CD4-positive, alpha-beta T cell treated with Interferon alpha-2 for 1 hour (primary cell): Measurements from ENCODE around the gene DLL4.

Experiments
- DNase-seq, 2 donors: peaks; one replicate each; pipeline ENCODE4 v3.0.0-alpha.2; 2020 to 2022

Gene DLL4

DNA sequence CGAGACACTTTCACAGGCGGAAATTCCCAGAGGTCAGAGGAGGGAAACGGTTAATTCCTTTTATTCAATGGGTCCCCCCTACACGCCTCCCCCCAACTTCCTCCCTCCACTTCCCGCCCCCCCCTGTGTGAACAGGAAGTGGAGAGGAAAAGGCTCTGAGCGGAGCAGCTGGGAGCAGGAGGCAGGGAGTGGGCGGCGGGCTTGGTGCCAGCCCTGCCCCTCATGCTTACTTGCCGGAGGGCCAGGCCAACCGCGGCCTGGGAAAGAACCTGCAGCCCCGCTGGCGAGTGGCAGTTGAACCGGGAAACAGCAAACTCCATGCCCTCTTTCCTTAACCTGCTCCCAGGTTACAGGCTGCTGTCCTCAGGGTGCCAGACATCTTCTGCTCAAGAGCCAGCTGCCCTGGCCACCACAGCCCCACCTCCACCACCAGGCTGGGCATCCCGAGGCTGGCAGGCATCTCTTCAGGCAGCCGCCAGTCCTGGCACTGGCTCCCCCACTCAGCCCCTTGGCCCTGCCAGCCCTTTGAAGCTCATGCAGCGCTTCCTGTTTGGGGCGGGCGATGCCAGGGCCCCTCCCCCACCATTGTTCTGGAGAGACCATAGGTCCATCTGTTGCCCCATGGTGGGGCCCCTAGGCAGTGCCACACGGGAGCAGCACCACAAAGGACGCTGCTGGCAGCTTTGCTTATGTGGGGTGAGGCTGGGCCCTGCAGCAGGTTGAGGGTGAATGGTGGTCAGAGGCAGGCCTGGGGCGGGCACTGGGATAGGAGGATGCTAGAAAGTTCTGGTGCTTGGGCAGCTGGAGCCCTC lies 21.9 kb upstream of the DLL4 start:
- peak; percentile 65 to 72 for DNase-seq

DNA sequence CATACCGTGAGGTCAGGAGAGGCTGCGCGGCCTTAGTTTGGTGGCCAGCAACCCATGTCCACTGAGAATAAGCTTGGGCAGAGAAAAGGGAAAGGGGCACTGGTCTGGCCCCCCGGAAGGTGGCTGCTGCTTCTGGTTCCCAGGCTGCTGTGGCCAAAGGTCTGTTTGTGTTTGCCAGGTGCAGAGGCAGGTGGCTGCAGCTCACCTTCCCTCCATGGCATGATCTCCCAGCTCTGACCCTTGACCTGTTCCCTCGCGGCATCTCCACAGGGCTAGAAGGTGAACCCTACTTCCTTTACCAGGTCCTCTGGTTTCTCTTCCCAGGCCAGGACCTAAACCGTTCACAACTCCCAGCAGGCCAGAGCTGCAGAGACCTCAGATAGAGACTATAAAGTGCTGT lies 21.0 kb upstream of the DLL4 start:
- no peak for DNase-seq

DNA sequence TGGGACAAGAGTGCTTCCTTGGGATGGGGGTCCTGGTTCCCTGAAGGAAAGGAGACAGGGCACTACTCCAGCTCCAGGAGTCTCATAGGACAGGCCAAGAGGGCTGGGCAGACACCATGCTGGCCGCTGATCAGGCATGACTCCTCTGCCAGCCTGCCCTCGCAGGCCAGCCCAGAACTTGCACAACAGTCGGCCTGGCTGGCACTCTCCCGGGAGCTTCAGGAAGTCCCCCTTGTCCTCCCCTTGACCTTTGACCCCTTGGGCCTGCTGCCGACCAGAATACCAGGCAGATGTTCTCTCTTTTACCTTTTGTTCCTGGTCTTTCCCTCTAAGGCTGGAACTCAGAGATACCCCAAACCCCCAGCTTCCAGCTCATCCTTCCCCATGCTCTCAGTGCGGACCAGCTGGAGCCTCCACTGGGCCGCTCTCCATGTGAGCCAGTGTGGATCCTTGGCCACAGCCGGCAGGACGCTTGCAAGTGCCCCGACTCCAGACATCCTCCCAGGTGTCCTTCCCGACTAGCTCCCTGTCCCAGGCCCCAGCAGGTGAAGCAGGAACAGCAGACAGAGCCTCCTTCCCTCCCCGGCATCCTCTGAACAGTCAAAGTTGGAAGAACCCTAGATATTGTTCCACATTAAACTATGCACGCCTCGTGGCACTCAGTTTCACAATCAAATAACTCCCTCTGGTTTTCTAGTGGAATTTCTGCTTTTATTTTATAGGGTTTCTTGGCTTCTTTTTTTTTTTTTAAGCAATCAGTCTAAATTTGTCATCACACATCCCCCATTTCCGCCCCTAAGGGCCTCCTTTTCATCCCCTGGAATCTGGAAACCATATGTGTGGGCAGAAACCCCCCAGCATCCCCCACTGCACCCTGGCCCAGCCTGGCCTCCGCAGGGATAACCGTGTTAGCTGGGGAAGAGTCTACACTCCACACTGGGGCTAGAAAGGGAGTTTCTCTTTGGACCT lies 19.2 kb upstream of the DLL4 start:
- no peak for DNase-seq

DNA sequence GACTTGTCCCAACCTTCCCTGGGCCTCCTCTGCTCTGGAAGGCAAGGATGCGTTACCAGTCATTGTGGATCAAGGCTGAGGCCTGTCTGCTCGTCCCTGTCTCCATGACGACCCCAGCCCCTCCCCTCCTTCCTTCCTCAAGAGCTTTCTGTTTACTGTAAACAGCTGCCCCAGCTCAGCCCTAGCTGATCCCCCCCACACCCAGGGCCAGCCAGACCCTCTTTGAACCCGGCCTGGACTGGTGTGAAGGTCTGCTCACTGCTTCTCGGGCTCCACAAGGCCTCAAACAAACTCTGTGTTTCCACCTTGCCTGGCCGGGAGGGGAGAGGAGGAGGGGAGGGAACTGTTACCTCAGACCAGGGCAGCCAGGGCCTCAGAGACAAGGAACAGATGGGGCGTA lies 18.0 kb upstream of the DLL4 start:
- no peak for DNase-seq

DNA sequence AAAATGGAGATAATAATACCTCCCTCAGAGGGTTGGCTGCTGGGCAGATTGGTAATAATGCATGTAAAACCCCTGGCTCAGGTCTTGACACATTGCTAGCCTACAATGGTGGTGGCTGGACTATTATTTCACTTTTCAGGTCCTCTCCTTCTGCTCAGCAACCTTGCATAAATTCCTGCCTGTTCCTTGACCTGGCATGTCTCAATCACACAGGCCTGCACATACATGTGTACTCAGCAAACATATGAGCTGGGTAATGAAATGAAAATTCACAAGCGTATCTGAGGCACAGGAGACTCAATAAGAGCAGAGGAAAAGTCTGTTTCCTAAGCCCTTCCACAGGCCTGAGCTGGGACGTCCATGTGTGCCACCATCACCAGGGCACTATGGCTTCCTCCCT lies 17.4 kb upstream of the DLL4 start:
- DNase-seq: no peak

DNA sequence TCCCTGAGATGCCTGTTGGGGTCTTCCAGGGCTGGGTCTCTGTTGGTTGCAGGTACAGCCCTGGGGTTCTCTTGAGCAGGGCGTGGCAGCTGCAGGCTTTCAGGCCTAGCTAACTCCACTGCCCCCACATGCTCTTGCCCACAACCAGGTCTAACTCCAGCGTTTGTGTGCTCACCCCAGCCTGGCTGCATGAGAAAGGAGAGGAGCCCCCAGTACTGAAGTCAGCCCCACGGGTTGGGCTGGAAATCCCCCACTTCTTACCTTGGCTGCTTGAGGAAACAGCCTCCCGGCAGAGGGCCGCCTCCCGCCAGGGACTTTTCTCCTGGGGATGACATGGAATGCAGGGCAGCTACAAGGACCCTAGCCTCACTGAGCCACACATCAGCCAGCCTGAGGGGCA lies 16.7 kb upstream of the DLL4 start:
- no peak for DNase-seq

DNA sequence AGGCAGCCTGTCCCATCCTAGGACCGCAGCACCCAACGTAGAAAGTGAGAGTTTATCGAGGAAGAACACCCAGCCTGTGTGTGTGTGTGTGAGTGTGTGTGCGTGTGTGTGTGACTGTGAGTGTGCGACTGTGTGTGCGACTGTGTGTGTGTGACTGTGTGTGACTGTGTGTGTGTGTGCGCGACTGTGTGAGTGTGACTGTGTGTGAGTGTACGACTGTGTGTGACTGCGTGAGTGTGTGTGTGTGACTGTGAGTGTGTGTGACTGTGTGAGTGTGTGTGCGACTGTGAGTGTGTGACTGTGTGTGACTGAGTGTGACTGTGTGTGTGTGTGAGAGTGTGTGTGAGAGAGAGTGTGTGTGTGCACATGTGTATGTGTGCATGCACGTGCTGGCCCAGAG lies 15.1 kb upstream of the DLL4 start:
- DNase-seq: no peak

DNA sequence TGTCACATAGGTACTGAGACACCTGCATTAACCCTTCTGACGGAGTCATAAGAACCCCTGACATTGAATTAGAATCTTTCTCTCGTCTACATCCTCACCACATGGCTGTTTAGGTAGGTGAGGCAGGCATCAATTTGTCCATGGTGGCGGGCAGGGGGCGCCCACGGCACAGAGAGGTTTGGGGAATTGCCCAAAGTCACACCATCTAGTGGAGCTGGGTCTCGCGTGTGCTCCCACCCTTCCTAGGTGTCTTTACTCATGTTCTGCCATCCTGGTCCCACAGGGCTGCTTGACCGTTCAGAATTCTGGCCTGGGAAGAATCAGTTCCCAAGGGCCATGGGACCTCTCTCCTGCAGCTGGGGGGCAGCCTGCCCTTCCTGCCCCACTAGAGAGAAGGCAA lies 14.7 kb upstream of the DLL4 start:
- DNase-seq: no peak

DNA sequence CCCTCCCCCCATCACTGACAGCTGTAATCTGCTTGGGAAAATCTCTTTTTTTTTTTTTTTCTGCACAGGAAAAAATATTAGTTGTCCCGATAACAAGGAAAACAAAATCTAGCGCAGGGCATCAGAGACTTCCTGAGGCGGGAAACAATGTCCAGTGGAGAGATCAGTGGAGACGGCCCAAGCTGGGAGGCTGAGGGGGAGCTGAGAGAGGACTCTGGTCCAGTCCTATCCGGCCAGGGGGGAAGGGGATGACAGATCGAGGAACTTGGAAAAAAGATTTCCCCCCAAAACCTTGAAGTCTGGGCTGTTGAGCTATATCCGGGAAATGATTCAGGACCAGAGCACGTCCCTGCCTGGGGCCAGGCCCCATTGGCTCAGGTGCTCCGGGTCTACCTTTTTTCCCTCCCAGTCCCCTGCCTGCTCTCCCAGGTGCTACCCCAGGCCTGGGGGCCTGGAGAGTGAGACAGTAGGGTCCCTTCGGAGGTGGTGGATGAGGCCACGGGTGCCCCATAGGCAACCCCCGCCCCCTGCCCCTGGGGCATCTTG lies 14.0 kb upstream of the DLL4 start:
- DNase-seq: no peak

DNA sequence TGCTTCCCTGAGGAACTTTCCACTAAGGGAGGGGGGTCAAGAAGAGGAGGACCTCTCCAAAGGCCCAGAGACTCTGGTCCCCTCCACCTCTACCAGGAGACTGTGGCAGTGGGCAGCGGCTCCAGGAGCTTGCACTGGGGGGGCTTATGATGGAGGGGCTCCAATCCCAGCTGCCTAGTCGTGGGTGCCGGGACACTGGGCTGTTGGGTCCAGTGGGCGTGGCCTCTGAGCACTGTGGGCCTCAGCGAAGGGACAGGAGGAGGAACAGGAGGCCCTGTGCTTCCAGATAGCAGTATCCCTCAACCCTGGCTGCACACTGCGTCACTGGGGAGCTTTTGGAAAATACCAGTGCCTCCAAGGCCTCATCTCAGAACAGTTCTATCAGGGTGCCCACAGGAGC lies 13.5 kb upstream of the DLL4 start:
- no peak for DNase-seq

DNA sequence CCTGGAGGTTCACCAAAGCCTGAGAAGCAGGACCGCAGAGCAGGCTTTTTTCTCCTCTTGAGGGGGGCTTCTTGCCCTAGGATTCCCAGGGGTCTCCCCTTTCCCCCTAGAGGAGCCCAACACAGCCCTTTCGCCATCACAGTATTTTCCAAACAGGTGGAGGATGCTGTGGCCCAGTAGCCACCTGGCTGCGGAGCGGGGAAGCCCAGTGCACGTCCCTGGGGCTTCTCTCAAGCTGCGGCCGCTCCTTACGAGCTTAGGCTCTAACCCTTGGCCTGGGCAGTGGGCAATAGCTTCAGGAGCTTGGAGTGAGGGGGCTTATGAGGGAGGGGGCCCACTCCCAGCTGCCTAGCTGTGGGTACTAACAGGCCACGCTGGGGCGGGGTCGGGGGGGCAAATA lies 11.6 kb upstream of the DLL4 start:
- no peak for DNase-seq

DNA sequence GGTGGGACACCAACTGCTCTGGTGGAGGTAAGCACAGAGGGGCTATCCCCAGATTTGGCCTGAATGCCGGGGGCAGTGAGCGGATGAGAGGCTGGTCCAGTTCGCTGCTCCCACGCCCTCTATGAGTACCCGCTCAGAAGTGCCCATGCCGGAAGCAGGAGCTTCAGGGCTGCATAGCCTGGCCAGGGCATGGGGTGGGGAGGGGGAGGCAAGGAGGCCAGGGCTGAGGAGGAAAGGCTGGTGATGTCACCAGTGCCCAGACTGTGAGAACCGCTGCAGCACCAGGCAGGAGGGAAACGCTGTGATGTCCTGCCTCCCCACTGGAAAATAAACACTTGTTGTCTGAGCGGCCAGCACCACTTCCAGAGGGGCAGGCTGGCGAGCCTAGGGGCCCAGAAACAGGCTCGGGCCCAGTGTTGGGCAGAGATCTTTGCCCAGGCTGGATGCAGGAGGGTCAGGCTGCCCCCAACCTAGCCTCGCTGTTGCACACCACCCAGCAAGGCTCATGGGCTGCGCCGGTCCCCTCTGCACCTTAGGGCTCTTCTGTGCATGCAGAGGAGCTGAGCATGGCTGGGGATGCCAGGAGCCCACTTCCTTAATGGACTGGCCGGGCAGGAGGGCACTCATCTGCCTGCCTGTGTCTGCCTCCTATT lies 10.9 kb upstream of the DLL4 start:
- DNase-seq: no peak

DNA sequence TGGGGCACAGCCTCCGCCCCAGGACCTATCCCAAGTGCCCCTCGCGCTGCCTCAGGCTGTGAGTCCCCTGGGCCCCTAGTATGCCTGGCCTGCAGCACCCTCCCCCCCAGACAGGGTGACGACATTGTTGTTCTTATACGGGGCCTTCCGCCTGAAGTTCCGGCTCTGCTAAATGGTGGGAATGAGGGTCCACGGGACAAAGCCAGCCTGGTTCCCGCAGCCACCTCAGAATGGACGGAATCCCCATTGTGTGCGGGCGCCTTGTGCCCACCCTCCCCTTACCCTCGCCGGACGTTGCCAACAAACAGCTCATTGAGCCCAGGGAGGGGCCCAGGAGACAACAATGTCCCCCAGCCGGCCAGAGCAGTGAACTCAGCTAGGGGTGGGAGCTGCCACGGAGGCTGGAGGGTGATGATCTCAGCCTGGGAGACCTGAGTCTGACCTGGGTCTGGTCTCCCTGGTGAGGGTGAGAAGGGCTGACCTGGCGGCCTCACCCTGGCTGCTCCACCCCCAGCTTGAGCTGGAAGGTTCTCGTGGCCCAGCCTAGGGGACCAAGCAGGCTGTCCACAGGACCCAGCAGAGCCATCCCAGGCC lies 10.2 kb upstream of the DLL4 start:
- no peak for DNase-seq

DNA sequence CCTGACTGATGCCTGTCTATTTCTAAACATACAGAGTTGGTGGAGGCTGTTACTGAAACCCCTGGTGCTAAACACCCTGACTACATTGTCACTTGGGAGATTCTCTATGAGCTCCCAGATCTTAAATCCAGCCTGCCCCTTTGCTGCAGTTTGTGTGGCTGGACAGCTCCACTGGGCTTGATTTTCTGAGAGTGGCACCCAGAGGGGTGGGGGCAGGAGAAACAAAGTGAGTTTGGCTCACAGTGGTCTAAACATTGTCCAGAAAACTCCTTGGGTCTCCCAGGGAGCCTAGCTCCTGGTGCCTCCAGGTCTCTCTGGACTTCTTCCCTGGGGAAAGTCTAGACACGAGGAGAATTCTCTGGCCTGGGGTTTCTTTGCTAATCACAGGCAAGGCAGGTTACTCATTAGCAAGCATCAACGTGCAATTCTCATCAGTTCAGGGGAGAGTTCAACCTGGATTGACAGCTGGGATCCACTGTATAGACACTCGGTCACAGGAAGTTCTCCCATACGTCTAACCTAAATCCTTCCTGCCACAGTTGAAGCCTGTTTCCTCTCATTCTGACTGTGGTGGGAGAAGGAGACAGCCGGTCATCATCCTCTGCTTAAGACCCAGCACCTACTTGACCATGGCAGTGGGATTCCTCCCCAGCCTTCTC lies 7.1 kb upstream of the DLL4 start:
- DNase-seq: no peak

DNA sequence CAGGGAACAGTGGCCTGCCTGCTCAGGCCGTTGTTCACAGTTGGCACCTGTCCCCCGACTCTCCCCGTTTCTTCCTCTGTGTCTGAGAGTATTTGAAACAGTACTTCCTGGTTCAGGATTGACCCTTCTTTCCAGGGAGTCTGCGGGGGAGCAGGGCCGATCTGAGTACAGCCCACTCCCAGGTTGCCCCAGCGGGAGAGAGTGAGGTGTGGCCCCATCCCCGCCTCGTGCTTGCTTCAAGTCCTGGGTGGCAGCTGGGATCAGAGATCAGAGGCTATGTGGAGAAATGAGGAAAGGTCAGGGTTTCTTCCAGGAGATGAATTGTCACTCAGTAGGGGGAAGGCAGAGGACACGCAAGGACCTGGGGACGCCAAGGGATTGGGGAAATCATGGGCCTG lies 6.5 kb upstream of the DLL4 start:
- DNase-seq: no peak

DNA sequence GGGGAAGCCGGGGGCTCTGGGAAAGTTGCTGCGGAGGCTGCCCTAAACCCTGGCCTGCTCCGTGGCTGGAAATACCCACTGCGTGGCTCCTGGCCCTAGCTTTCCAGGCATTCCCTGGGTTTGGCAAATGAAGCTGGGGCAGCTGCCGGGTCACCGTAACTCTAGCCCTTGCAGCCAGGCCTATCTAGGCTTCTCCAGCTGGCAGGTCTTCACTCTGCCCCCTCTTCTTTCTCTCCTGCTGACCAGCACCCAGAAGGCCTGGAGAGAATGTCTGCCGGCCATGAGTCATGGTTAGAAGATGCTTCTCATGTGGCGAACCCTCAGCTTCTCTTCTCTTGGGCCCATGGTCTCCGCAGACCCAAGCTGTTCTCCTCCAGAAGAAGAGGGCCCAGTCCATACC lies 5.6 kb upstream of the DLL4 start:
- no peak for DNase-seq

DNA sequence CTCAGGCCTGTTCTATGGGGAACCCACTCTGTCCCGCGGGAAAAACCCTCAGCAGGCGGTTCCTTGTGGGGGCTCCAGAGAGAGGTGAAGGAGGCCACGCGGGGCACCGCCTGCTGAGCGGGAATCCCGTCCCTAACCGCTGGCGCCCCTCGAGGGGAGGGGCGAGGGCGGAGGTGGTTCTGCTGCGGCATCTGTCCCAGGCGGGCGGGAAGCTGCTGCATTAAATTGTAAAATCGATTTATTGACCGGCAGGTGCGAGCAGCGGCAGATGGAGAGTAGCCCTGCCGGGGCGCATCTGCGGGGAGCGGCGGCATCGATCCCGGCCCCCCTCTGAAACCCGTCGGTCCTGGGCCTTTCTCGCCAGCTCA lies 3.7 kb upstream of the DLL4 start:
- DNase-seq: no peak

DNA sequence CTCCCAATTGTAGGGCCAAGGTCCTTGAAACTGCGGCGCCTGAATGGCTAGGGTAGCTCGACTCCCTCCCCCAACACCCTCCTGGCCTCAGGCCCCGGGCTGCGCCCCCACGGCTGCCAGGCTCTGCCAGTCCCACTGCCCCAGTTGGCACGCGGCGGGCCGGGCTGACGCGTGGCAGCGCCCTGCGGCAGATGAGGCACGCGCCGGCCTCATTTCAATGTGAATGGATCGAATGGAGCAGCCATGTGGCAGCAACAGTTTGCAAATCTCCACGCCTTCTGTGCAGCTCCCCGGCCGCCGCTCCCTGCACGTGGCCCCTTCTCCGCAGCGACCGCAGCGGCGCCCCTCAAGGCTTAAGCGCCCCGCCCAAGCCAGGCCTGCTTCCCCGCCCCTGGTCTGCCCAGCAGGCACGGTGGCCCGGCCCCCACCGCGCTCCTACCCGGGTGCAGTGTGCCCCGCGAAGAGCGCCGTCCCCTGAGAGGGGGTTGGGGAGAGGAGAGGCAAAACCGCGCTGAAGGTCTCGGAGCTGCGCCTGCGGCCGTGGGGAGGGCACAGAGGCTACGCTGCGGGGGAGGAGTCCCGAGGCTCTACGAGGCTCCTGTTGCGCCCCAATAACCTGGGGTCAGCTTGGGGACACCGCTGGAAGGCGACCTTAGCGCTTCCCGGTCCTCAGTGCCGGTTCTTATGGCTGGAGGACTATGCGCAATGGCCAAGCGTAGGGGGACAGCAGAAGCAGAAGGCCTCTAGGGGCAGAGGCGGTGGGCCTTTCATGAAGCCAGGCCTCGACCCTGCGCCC lies 3.1 kb upstream of the DLL4 start:
- no peak for DNase-seq

DNA sequence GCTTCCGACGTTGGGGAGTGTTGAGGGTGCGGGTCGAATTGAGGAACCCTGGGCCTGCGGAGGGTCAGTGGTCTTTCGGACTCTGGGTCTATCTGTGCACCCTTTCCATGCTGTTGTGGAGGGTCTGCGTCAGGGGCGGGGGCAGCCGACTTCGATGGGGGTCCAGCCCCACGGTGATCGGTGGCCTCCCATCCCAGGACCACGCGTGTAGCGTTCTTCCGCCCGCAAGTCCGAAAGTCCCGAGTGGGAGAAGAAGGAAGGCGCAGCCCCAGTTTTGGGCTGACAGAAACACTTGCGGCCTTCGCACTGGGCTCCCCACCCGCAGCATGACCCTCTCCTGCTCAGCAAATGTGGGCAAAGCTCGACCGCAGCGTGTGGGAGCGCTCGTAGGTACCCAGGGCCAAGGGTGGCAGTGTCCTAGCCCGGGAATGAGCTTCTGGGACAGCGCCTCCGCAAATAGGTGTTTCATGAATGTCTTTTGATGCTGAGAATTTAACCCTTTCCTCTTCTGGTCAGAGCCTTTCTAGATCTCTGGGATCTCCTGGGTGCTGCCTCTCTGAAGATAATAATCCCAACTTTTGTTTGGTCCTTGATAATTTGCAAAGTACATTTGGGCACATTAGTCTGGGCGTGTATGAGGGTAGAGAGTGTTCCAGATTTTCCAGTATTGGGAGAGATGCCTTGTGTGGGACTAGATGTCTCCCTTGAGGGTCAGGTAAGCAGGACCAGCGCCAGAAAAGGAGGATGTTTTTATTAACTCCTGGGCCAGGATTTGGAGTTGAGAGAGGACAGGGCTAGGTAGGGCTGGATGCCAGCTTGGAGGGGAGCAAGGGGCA lies 2.3 kb upstream of the DLL4 start:
- no peak for DNase-seq

DNA sequence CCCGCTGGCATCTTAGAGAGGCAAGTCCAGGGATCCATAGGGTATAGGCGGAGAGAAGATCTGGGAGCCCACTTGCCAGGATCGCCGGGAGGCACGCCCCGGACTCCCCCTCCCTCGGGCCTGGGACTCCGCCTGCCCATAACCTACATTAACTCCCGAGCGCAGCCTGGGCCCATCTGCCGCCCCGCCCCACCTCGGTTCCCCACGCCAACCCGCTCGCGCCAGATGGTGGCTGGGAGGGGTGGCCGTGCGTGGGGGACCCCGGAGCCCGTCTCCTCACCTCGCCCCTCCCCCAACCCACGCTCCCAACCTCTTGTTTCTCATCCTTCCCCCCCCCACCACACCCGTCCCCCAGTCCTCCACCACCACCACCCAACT lies 1.7 kb upstream of the DLL4 start:
- DNase-seq: no peak
